ENCODE results near the gene DTNBP1. TPM values are rescaled to one million over a fixed set of nuclear protein-coding genes. Genes with fewer than 3 reads are reported as not detected.
A peak's percentile ranks its signal among the peaks of the same experiment; 100 is the strongest.

The DTNBP1 gene
- total RNA-seq = 11.0 and 11.8 TPM in 2 replicates

- DNase-seq (ENCODE audit: low read depth, low spot score) = no peak
Measured at GRCh38 chr6:15662326-15663129, at the start of gene DTNBP1. Gene DTNBP1 (minus strand): TSS chr6:15663028. CDS start chr6:15662869, 159 bp downstream.

GRCh38 chr6:15709651-15710269, 46.9 kb upstream of the DTNBP1 start:
- no peak for DNase-seq (ENCODE audit: low read depth, low spot score)

GRCh38 chr6:15708231-15708630, 45.4 kb upstream of the DTNBP1 start:
- DNase-seq (ENCODE audit: low read depth, low spot score) = no peak

GRCh38 chr6:15705981-15706380, 43.2 kb upstream of the DTNBP1 start:
- no peak for DNase-seq (ENCODE audit: low read depth, low spot score)

- DNase-seq (ENCODE audit: low read depth, low spot score) = no peak
Measured at GRCh38 chr6:15698471-15698870, 35.6 kb upstream of the DTNBP1 start.

GRCh38 chr6:15697895-15698294, 35.1 kb upstream of the DTNBP1 start:
- no peak for DNase-seq (ENCODE audit: low read depth, low spot score)

GRCh38 chr6:15691250-15691869, 28.5 kb upstream of the DTNBP1 start:
- DNase-seq (ENCODE audit: low read depth, low spot score) = peak; percentile 68

- DNase-seq (ENCODE audit: low read depth, low spot score) = no peak
Measured at GRCh38 chr6:15690510-15690909, 27.7 kb upstream of the DTNBP1 start.

- DNase-seq (ENCODE audit: low read depth, low spot score) = no peak
Measured at GRCh38 chr6:15689586-15690482, 27.0 kb upstream of the DTNBP1 start.

GRCh38 chr6:15685619-15686018, 22.8 kb upstream of the DTNBP1 start:
- no peak for DNase-seq (ENCODE audit: low read depth, low spot score)

- no peak for DNase-seq (ENCODE audit: low read depth, low spot score)
Measured at GRCh38 chr6:15682965-15683822, 20.4 kb upstream of the DTNBP1 start.

- DNase-seq (ENCODE audit: low read depth, low spot score) = no peak
Measured at GRCh38 chr6:15681946-15682345, 19.1 kb upstream of the DTNBP1 start.

- no peak for DNase-seq (ENCODE audit: low read depth, low spot score)
Measured at GRCh38 chr6:15678514-15678913, 15.7 kb upstream of the DTNBP1 start.

GRCh38 chr6:15677822-15678221, 15.0 kb upstream of the DTNBP1 start:
- DNase-seq (ENCODE audit: low read depth, low spot score) = no peak

- no peak for DNase-seq (ENCODE audit: low read depth, low spot score)
Measured at GRCh38 chr6:15675536-15676220, 12.8 kb upstream of the DTNBP1 start.

GRCh38 chr6:15674690-15675386, 12.0 kb upstream of the DTNBP1 start:
- no peak for DNase-seq (ENCODE audit: low read depth, low spot score)

GRCh38 chr6:15673666-15674065, 10.8 kb upstream of the DTNBP1 start:
- DNase-seq (ENCODE audit: low read depth, low spot score) = no peak

GRCh38 chr6:15672818-15673217, 10.0 kb upstream of the DTNBP1 start:
- no peak for DNase-seq (ENCODE audit: low read depth, low spot score)

- no peak for DNase-seq (ENCODE audit: low read depth, low spot score)
Measured at GRCh38 chr6:15672291-15672690, 9.5 kb upstream of the DTNBP1 start.
